Ovary (tissue), 3 donors: ENCODE measurements around the gene SEMA3B.

Source experiments
- CTCF ChIP-seq, 3 donors: fragments of 450-650 bp in 2 of 3; fragments of 200-600 bp in 1 of 3; IDR thresholded peaks; one replicate each; pipeline versions ENCODE4 v1.5.1 to v1.8.0; 2016 to 2022; ENCODE audit warnings: antibody characterized with exemption in 3 of 3, mild to moderate bottlenecking in 1 of 3
- EP300 ChIP-seq: sonication (generic); formaldehyde crosslinking; IDR thresholded peaks from one replicate; pipeline ENCODE4 v1.6.1; 2017; ENCODE audit warnings: antibody characterized with exemption
- POLR2A ChIP-seq: fragments of 450-650 bp; IDR thresholded peaks from one replicate; pipeline ENCODE4 v1.6.1; 2017; ENCODE audit warnings: antibody characterized with exemption, mild to moderate bottlenecking, moderate library complexity
- donor health status: DM: no; HTN: no; CAD: no.

DNA sequence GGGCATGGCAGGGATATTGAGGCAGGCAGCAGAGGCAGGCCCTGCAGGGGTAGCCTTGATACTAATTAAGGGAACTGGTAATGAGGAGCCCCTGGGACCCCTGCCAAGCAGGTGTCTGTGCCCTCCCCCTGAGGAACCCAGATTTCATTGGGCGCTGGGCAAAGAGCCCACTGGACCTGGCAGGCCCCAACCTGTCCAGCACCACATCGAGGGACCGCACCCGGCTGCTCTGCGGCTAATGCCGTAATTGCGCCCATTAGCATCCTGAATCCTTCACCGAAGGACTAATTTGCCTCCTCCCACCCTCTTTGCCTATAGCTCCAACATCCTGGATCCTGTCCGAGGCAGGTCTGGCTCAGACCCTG, 13.7 kb upstream of the SEMA3B start:
- TF ChIP-seq POLR2A: no peak
- no peak for TF ChIP-seq CTCF (IDR thresholded peaks at IDR 0.05)
- no peak for TF ChIP-seq EP300
